GM12878 (cell line): ENCODE measurements around the gene FAR2. TPM values are rescaled to one million over a fixed set of nuclear protein-coding genes. Genes with fewer than 3 reads are reported as not detected.

Experiments
- ATAC-seq: fragments of 200-7000 bp; cut with Tn5 transposase; 3 replicates; pipeline ENCODE4 v1.9.1; 2020; ENCODE audit warnings: mild to moderate bottlenecking, moderate library complexity
- BruUV-seq: library from RNA; stranded (reverse); fragments of 400-500 nt; replicated peaks from 2 replicates; lab custom pipeline; 2021; lab: Mats Ljungman, UMichigan
- CTCF ChIA-PET: fragments of 300-600 bp; sonication (Branson Sonifier 250); formaldehyde crosslinking; extraction: SDS; loops from one replicate; lab custom pipeline; 2021; ENCODE audit warnings: inconsistent platforms; lab: Yijun Ruan, JAX
- POLR2A ChIA-PET: fragments of 350-600 bp; formaldehyde crosslinking; extraction: SDS; loops from one replicate; lab custom pipeline; 2021; ENCODE audit warnings: inconsistent platforms; lab: Charles Lee
- RAD21 ChIA-PET: fragments of 300-600 bp; sonication (Branson Sonifier 250); formaldehyde crosslinking; loops from one replicate; lab custom pipeline; 2023; ENCODE audit warnings: antibody characterized with exemption; ENCODE audit not compliant: unreplicated experiment; lab: Charles Lee
- SMC1A ChIA-PET: fragments of 300-600 bp; sonication (Branson Sonifier 250); formaldehyde crosslinking; loops from one replicate; lab custom pipeline; 2023; ENCODE audit not compliant: unreplicated experiment, uncharacterized antibody; lab: Charles Lee
- DNase-seq: peaks from one replicate; pipeline ENCODE4 v3.0.0-alpha.2; 2011; ENCODE audit warnings: low read depth, low spot score
- FAIRE-seq: peaks from 3 replicates; lab custom pipeline; 2011; peaks lifted over from hg19 to GRCh38; lab: Jason Lieb, UNC
- H2AFZ ChIP-seq: 2 replicates; pipeline ENCODE4 v1.6.0; 2011; ENCODE audit warnings: low read depth, low read length, control low read depth; ENCODE audit not compliant: control insufficient read depth
- H3K27ac ChIP-seq: 2 replicates; pipeline ENCODE4 v1.5.1; 2011; ENCODE audit warnings: control low read depth; ENCODE audit not compliant: control insufficient read depth, insufficient read depth
- H3K27me3 ChIP-seq, 2 experiments: replicated peaks in 1 of 2; 2 replicates each; pipeline versions ENCODE4 v1.6.0 to v1.6.1; 2011; ENCODE audit warnings: low read length in 1 of 2; ENCODE audit not compliant: control insufficient read depth in 2 of 2, insufficient read depth in 2 of 2
- H3K36me3 ChIP-seq, 2 experiments: 2 replicates each; pipeline ENCODE4 v1.5.1; 2011; ENCODE audit warnings: low read length in 1 of 2; ENCODE audit not compliant: control insufficient read depth in 2 of 2, insufficient read depth in 2 of 2
- H3K4me1 ChIP-seq: 2 replicates; pipeline ENCODE4 v1.6.1; 2011; ENCODE audit warnings: mild to moderate bottlenecking, low read length, moderate library complexity, mixed read lengths; ENCODE audit not compliant: control insufficient read depth, insufficient read depth
- H3K4me2 ChIP-seq: 2 replicates; pipeline ENCODE4 v1.6.0; 2011; ENCODE audit warnings: control low read depth; ENCODE audit not compliant: control insufficient read depth, insufficient read depth
- H3K4me3 ChIP-seq: fragments of 200-600 bp; sonication (generic); 2 replicates; pipeline ENCODE4 v1.5.1; 2016
- H3K79me2 ChIP-seq: 2 replicates; pipeline ENCODE4 v1.6.0; 2011; ENCODE audit warnings: low read length; ENCODE audit not compliant: control insufficient read depth, insufficient read depth
- H3K9ac ChIP-seq: 2 replicates; pipeline ENCODE4 v1.8.0; 2011; ENCODE audit warnings: low read length, control low read depth, mixed read lengths; ENCODE audit not compliant: control insufficient read depth, insufficient read depth
- H3K9me3 ChIP-seq: replicated peaks from 3 replicates; pipeline ENCODE4 v1.5.1; 2011; ENCODE audit warnings: mild to moderate bottlenecking, low read length; ENCODE audit not compliant: control insufficient read depth, insufficient read depth
- H4K20me1 ChIP-seq: 2 replicates; pipeline ENCODE4 v1.6.0; 2011; ENCODE audit not compliant: control insufficient read depth, insufficient read depth
- ATF7 ChIP-seq: fragments of 450-650 bp; IDR thresholded peaks from 2 replicates; pipeline ENCODE4 v1.6.1; 2016; ENCODE audit warnings: low read depth, mild to moderate bottlenecking
- E4F1 ChIP-seq: fragments of 450-650 bp; IDR thresholded peaks from 2 replicates; pipeline ENCODE4 v1.6.1; 2018; ENCODE audit warnings: borderline replicate concordance, mild to moderate bottlenecking; ENCODE audit not compliant: partially characterized antibody
- HDAC6 ChIP-seq: fragments of 200-600 bp; sonication (generic); IDR thresholded peaks from one replicate; pipeline ENCODE4 v1.8.0; 2017; ENCODE audit warnings: antibody characterized with exemption; ENCODE audit not compliant: unreplicated experiment
- IRF4 ChIP-seq: IDR thresholded peaks from 2 replicates; pipeline ENCODE4 v1.6.1; 2011; ENCODE audit warnings: low read depth, low read length
- NFIC ChIP-seq: IDR thresholded peaks from 2 replicates; pipeline ENCODE4 v1.6.1; 2012; ENCODE audit warnings: low read depth, mild to moderate bottlenecking, inconsistent platforms, low read length, moderate library complexity
- NR2C1 ChIP-seq: fragments of 450-650 bp; IDR thresholded peaks from 2 replicates; pipeline ENCODE4 v1.6.1; 2017; ENCODE audit warnings: antibody characterized with exemption, mild to moderate bottlenecking, moderate library complexity
- POLR2A ChIP-seq: IDR thresholded peaks from 2 replicates; pipeline ENCODE4 v1.6.1; 2011; ENCODE audit warnings: low read depth, mild to moderate bottlenecking, low read length
- SIX5 ChIP-seq: IDR thresholded peaks from 2 replicates; pipeline ENCODE4 v1.6.1; 2011; ENCODE audit warnings: mild to moderate bottlenecking, low read depth, low read length, moderate library complexity; ENCODE audit not compliant: severe bottlenecking
- TCF7 ChIP-seq: IDR thresholded peaks from 2 replicates; pipeline ENCODE4 v1.6.1; 2014; ENCODE audit warnings: antibody characterized with exemption, borderline replicate concordance
- ZNF687 ChIP-seq: fragments of 450-650 bp; IDR thresholded peaks from 2 replicates; pipeline ENCODE4 v1.6.1; 2017; ENCODE audit warnings: mild to moderate bottlenecking, moderate library complexity
- WGBS: methylation state at CpG from one replicate; pipeline ENCODE4 v1.1.6; 2016; ENCODE audit warnings: low lambda C conversion rate; ENCODE audit not compliant: insufficient replicate concordance, insufficient coverage; ENCODE audit errors: missing lambda C conversion rate; 5-methylcytosine and 5-hydroxymethylcytosine counted together
- in situ Hi-C: fragments of 300-500 bp; cut with MboI; formaldehyde crosslinking; loops from 9 replicates; pipeline ENCODE4 v1.14.3; 2018; ENCODE audit warnings: mixed read lengths
- intact Hi-C: fragments of 100-400 bp; cut with micrococcal nuclease; formaldehyde crosslinking; loops from one replicate; pipeline ENCODE4 v1.14.2; 2022; ENCODE audit not compliant: unreplicated experiment
- polyA plus RNA-seq, 11 experiments: library from polyadenylated mRNA; depleted of rRNA in 4 of 11; unstranded in 6 of 11; stranded (reverse) in 5 of 11; fragments of >200 nt; fragmentation: Nextera tagmentation in 4 of 11; fragmentation: Illumina TruSeq in 1 of 11; extraction: Ambion mirVana in 4 of 11; extraction: Trizol in 1 of 11; gene quantifications; 1 replicate in 1 of 11; 2 replicates in 10 of 11; pipeline versions ENCODE4 v1.2.1 to v1.2.3, GENCODE V29; 2011 to 2016; ENCODE audit warnings: inconsistent platforms in 2 of 11, missing spikeins in 2 of 11, low read depth in 1 of 11
- total RNA-seq, 4 experiments: library from RNA; depleted of rRNA in 3 of 4; stranded (reverse); fragments of >200 nt in 3 of 4; fragmentation: Illumina TruSeq in 1 of 4; extraction: Trizol in 1 of 4; gene quantifications; 2 replicates each; pipeline versions ENCODE4 v1.2.1 to v1.2.3, GENCODE V29; 2013 to 2021

Gene FAR2
- total and polyA plus RNA-seq, 10 of the 15 experiments (the other 5 are each of a cell fraction or from before 2014, with no cell fraction given) = 0.50 to 1.1 (median 0.65) TPM

GRCh38 chr12:29216797-29217575 is 67.9 kb downstream of the FAR2 start:
- DNase-seq = no peak
- FAIRE-seq = no peak
- no peak for ATAC-seq
- CTCF ChIA-PET = interaction anchor here (0.5 to 1.3 kb wide), 3 partner anchors 20 to 142 kb away, joined by 3 to 4 read pairs (median 3); no protein-coding TSS in a partner anchor
- in situ Hi-C loops (no loop called here), intact Hi-C loops (no loop called here)
- BruUV-seq = no TSS peak
- no peaks in the 10 kb centered on the region for H3K79me2 ChIP-seq
- POLR2A ChIA-PET = no interaction called here
- no peaks in the 10 kb centered on the region; the same call in 2 of the 3 replicates for H3K9me3 ChIP-seq
- H2AFZ ChIP-seq = no peak overlapping the region; the same call in 1 of the 2 replicates
- H3K27me3 ChIP-seq = no peaks in the 10 kb centered on the region; a peak in 1 of 4 replicates
- RAD21 ChIA-PET = interaction anchor here (0.7 to 3.1 kb wide), 3 partner anchors 25 to 145 kb away, joined by 3 to 11 read pairs (median 3); no protein-coding TSS in a partner anchor
- WGBS = 27% methylated on average over 5 of the region's 5 CpGs
- TF ChIP-seq IRF4 = no peak
- TF ChIP-seq NR2C1 = no peak
- no peak for TF ChIP-seq ZNF687
- TF ChIP-seq TCF7 = no peak
- TF ChIP-seq E4F1 = no peak
- TF ChIP-seq POLR2A = no peak
- TF ChIP-seq NFIC = no peak
- no peak for TF ChIP-seq HDAC6
- TF ChIP-seq ATF7 = no peak
- TF ChIP-seq SIX5 = no peak
- H4K20me1 ChIP-seq = no peaks in the 10 kb centered on the region
- H3K4me3 ChIP-seq = no peak overlapping the region
- no peak overlapping the region for H3K4me2 ChIP-seq
- H3K9ac ChIP-seq = no peak overlapping the region
- H3K4me1 ChIP-seq = no peaks in the 10 kb centered on the region
- no peaks in the 10 kb centered on the region for H3K36me3 ChIP-seq
- H3K27ac ChIP-seq = no peak overlapping the region
- SMC1A ChIA-PET = interaction anchor here (0.6 to 1.6 kb wide), 4 partner anchors 11 to 129 kb away, joined by 3 to 5 read pairs (median 4); no protein-coding TSS in a partner anchor
